H1 (cell line): ENCODE results near the gene SHROOM3. TPM values are rescaled to one million over a fixed set of nuclear protein-coding genes. Genes with fewer than 3 reads are reported as not detected.

Experiments
- CBX8 ChIP-seq: fragments of 300-800, 300-1000 bp; sonication (generic); IDR thresholded peaks from 2 replicates; pipeline ENCODE4 v1.7.1; 2016; ENCODE audit warnings: low read depth, low read length, borderline replicate concordance
- EGR1 ChIP-seq: IDR thresholded peaks from 2 replicates; pipeline ENCODE4 v1.6.1; 2011; ENCODE audit warnings: low read depth, low read length, borderline replicate concordance
- FOSL1 ChIP-seq: IDR thresholded peaks from 2 replicates; pipeline ENCODE4 v1.6.1; 2011; ENCODE audit warnings: mild to moderate bottlenecking, low read depth, low read length, moderate library complexity; ENCODE audit not compliant: insufficient read depth
- KDM4A ChIP-seq: IDR thresholded peaks from one replicate; pipeline ENCODE4 v1.7.1; 2012; ENCODE audit warnings: low read depth, mild to moderate bottlenecking, moderate library complexity, low read length, inconsistent platforms; ENCODE audit not compliant: severe bottlenecking
- KDM5A ChIP-seq: fragments of 200-600 bp; IDR thresholded peaks from 2 replicates; pipeline ENCODE4 v1.7.1; 2012; ENCODE audit warnings: mild to moderate bottlenecking, low read length, inconsistent platforms, mixed read lengths
- SIRT6 ChIP-seq: IDR thresholded peaks from one replicate; pipeline ENCODE4 v1.7.1; 2012; ENCODE audit warnings: low read length, inconsistent platforms
- SRF ChIP-seq: IDR thresholded peaks from 2 replicates; pipeline ENCODE4 v1.6.1; 2011; ENCODE audit warnings: mild to moderate bottlenecking, low read depth, low read length, moderate library complexity
- TAF1 ChIP-seq: IDR thresholded peaks from 2 replicates; pipeline ENCODE4 v1.6.1; 2011; ENCODE audit warnings: mild to moderate bottlenecking, low read depth, low read length
- polyA plus RNA-seq, 7 experiments: library from polyadenylated mRNA; depleted of rRNA in 3 of 7; stranded (reverse) in 5 of 7; unstranded in 2 of 7; fragments of >200 nt in 5 of 7; fragments of 200-250 nt in 2 of 7; gene quantifications; 1 replicate in 5 of 7; 2 replicates in 1 of 7; 4 replicates in 1 of 7; pipeline versions ENCODE4 v1.2.1 to v1.2.3, GENCODE V29; 2011 to 2013; ENCODE audit warnings: missing spikeins in 2 of 7, mixed read lengths in 2 of 7
- total RNA-seq: library from RNA; stranded (reverse); fragmentation: NEBNext Ultra II Directional; extraction: Animal tissue kit (Norgen Biotek cat#: 25700); gene quantifications from 2 replicates; pipeline ENCODE4 v1.2.1, GENCODE V29; 2021
- TF ChIP-seq, protein P1 (sequence below): IDR thresholded peaks from 2 replicates; pipeline ENCODE4 v1.6.1; 2012; ENCODE audit warnings: low read length, inconsistent platforms

Gene SHROOM3
- total and polyA plus RNA-seq, 2 of the 8 experiments (the other 6 are each of a cell fraction or from before 2014, with no cell fraction given), result 15.8 to 34.0 TPM

GRCh38 chr4:76569706-76570105 lies 134.7 kb downstream of the SHROOM3 start (continued):
- TF ChIP-seq, protein P1, sequence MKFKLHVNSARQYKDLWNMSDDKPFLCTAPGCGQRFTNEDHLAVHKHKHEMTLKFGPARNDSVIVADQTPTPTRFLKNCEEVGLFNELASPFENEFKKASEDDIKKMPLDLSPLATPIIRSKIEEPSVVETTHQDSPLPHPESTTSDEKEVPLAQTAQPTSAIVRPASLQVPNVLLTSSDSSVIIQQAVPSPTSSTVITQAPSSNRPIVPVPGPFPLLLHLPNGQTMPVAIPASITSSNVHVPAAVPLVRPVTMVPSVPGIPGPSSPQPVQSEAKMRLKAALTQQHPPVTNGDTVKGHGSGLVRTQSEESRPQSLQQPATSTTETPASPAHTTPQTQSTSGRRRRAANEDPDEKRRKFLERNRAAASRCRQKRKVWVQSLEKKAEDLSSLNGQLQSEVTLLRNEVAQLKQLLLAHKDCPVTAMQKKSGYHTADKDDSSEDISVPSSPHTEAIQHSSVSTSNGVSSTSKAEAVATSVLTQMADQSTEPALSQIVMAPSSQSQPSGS, result no peak
- no peak for TF ChIP-seq CBX8
- TF ChIP-seq KDM5A, result no peak
- no peak for TF ChIP-seq SIRT6
- TF ChIP-seq EGR1, result no peak
- no peak for TF ChIP-seq TAF1
- no peak for TF ChIP-seq FOSL1
- TF ChIP-seq KDM4A, result no peak
- no peak for TF ChIP-seq SRF
